RPMI8226 (cell line): ENCODE data around the gene SETBP1.

Experiments
- DNase-seq: peaks from one replicate; pipeline ENCODE4 v3.0.0-alpha.2; 2015

SETBP1 gene

GRCh38 chr18:44849361-44849760, 168.7 kb downstream of the SETBP1 start:
- no peak for DNase-seq

- no peak for DNase-seq
These were observed 169.3 kb downstream of the SETBP1 start for GRCh38 chr18:44850001-44850400.

GRCh38 chr18:44851856-44852621, 171.4 kb downstream of the SETBP1 start:
- no peak for DNase-seq

GRCh38 chr18:44852818-44853217, 172.1 kb downstream of the SETBP1 start:
- DNase-seq: peak; percentile 5

GRCh38 chr18:44853430-44853829, 172.7 kb downstream of the SETBP1 start:
- DNase-seq: no peak

GRCh38 chr18:44855681-44856080, 175.0 kb downstream of the SETBP1 start:
- DNase-seq: no peak

- no peak for DNase-seq
These were observed 175.5 kb downstream of the SETBP1 start for GRCh38 chr18:44856157-44856556.

- no peak for DNase-seq
These were observed 176.4 kb downstream of the SETBP1 start for GRCh38 chr18:44857081-44857480.

- DNase-seq: no peak
These were observed 177.2 kb downstream of the SETBP1 start for GRCh38 chr18:44857744-44858491.

- DNase-seq: no peak
These were observed 178.6 kb downstream of the SETBP1 start for GRCh38 chr18:44859263-44859662.

- DNase-seq: no peak
These were observed 179.2 kb downstream of the SETBP1 start for GRCh38 chr18:44859751-44860439.

GRCh38 chr18:44862112-44862511, 181.4 kb downstream of the SETBP1 start:
- DNase-seq: no peak

- no peak for DNase-seq
These were observed 185.4 kb downstream of the SETBP1 start for GRCh38 chr18:44866103-44866502.

- DNase-seq: no peak
These were observed 188.8 kb downstream of the SETBP1 start for GRCh38 chr18:44869533-44869932.

- DNase-seq: no peak
These were observed 190.2 kb downstream of the SETBP1 start for GRCh38 chr18:44870631-44871502.

- no peak for DNase-seq
These were observed 191.1 kb downstream of the SETBP1 start for GRCh38 chr18:44871771-44872170.

GRCh38 chr18:44876024-44876423, 195.3 kb downstream of the SETBP1 start:
- DNase-seq: no peak

- no peak for DNase-seq
These were observed 196.1 kb downstream of the SETBP1 start for GRCh38 chr18:44876755-44877154.

GRCh38 chr18:44878335-44878734, 197.6 kb downstream of the SETBP1 start:
- no peak for DNase-seq

- no peak for DNase-seq
These were observed 199.5 kb downstream of the SETBP1 start for GRCh38 chr18:44880170-44880569.

GRCh38 chr18:44881461-44882162, 200.9 kb downstream of the SETBP1 start:
- DNase-seq: no peak
